ENCODE data around the gene KCTD10.

DNA sequence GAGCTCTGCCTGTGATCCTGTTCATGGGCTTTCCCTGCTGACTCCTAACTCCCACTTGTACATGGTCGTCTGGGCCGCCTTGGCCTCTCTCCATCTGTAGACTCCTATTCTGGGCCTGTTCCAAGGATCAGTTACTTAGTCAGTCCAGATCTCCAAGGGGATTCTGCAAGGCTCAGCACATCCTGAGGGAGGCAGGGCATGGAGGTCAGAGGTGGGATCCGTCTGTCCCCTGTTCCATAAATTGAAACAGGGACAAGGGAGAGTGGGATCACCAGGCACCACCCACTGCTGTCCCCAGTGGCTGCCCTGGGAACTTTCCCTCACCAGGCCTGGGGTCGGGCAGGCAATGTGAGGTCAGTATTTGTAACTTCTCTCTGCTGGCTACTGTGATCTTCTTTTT is 43.5 kb downstream of the KCTD10 start:
- no peak for TF ChIP-seq TAF1 (IDR thresholded peaks at IDR 0.05; ENCODE audit: borderline replicate concordance, insufficient read depth, low read length)
- no peak for TF ChIP-seq POLR2AphosphoS5 (IDR thresholded peaks at IDR 0.05; ENCODE audit: low read depth, low read length)
- TF ChIP-seq, protein P1, sequence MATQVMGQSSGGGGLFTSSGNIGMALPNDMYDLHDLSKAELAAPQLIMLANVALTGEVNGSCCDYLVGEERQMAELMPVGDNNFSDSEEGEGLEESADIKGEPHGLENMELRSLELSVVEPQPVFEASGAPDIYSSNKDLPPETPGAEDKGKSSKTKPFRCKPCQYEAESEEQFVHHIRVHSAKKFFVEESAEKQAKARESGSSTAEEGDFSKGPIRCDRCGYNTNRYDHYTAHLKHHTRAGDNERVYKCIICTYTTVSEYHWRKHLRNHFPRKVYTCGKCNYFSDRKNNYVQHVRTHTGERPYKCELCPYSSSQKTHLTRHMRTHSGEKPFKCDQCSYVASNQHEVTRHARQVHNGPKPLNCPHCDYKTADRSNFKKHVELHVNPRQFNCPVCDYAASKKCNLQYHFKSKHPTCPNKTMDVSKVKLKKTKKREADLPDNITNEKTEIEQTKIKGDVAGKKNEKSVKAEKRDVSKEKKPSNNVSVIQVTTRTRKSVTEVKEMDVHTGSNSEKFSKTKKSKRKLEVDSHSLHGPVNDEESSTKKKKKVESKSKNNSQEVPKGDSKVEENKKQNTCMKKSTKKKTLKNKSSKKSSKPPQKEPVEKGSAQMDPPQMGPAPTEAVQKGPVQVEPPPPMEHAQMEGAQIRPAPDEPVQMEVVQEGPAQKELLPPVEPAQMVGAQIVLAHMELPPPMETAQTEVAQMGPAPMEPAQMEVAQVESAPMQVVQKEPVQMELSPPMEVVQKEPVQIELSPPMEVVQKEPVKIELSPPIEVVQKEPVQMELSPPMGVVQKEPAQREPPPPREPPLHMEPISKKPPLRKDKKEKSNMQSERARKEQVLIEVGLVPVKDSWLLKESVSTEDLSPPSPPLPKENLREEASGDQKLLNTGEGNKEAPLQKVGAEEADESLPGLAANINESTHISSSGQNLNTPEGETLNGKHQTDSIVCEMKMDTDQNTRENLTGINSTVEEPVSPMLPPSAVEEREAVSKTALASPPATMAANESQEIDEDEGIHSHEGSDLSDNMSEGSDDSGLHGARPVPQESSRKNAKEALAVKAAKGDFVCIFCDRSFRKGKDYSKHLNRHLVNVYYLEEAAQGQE (IDR thresholded peaks at IDR 0.05; ENCODE audit: insufficient read depth in 1 of 2, low read depth in 2 of 2, low read length in 2 of 2): no peak

Measured in PFSK-1 (cell line).